ENCODE measurements around the gene UGT2B11. TPM values are rescaled to one million over a fixed set of nuclear protein-coding genes. Genes with fewer than 3 reads are reported as not detected.
"Not testable (repeated sequence)": the region's sequence is repeated elsewhere in the genome, so short reads cannot be mapped to it uniquely, and the experiment has no call there.

The UGT2B11 gene
- not detected for polyA plus RNA-seq (2012; ENCODE audit: missing spikeins)

DNA sequence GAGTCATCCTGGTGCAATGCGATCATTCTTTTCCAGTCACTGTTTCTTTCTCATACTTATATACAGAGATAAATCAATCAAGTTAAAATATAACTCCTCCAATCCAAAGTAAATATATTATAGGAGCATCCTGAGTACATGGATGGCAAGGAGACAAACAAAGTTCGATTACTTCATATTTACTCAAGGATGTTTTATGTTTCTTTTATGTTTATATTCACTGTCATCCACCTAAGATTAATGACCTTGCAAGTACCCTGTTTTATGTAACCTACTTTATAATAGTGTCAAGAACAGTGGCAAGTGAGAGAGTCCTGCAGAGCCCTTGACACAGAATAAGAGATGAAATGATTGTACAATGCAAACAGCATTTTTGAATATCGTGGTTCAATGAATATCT lies at the start of gene UGT2B11:
Gene UGT2B11, minus strand, starts transcription at position 33 of the 400 bp plus-strand sequence. Its CDS starts 26 bp downstream, at position 7.
- FAIRE-seq (no peak), DNase-seq (ENCODE audit: insufficient read length) (no peak)

DNA sequence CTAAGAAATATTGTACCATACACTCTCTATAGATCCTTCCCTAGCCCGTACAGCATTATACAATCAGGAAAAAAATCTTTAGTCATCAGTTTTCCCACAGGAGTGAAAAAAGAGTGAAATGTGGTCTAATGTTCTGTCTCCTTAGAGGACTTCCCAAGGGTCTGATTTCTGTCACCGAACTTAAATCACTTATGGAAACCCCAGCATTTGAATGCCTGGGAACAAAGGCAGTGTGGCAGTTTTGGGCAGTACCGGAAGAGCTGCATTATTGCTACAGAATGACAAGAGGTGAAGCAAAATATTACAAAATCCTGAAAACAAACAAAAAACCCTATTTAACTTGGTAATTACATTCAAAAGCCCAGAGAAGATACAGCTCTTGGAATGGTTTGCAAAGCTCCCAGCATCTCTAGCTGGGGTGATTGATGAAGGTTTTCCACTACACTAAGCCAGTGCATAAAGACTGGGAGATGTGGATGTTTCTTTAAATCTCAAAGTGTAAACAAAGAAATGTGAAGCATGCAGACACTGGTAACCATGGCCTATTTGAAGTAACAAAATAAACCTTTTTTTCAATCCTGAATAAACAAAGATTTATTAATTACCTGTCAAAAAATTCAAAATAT lies 38.7 kb upstream of the UGT2B11 start:
- not testable (repeated sequence) for FAIRE-seq; DNase-seq (ENCODE audit: insufficient read length)

More for the DNA sequence above, at the start of gene UGT2B11:
- TF ChIP-seq POLR2A (IDR thresholded peaks at IDR 0.05; ENCODE audit: low read depth, low read length): no peak
- no peak for TF ChIP-seq POLR2AphosphoS5 (IDR thresholded peaks at IDR 0.05; ENCODE audit: low read depth, low read length)
- TF ChIP-seq TAF1 (IDR thresholded peaks at IDR 0.05; ENCODE audit: borderline replicate concordance, low read depth, low read length): no peak

DNA sequence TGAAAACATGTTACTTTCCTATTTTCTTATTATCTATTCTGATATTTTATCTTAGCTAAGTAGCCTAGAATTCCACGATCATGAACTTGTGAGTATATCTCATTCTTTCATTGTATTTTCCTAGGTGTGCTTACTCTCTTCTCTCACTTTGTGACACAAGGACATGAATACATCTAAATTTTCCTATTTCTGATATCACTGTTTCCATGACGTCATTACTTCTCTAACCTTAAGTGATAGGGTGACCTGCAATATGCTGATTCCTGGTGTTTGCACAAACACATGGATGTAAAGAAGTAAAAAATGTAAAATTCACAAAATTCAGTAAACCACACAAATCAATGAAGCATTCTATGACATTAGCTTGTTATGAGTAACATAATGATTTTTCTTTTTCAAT lies 36.3 kb upstream of the UGT2B11 start:
- not testable (repeated sequence) for DNase-seq (ENCODE audit: insufficient read length); FAIRE-seq

DNA sequence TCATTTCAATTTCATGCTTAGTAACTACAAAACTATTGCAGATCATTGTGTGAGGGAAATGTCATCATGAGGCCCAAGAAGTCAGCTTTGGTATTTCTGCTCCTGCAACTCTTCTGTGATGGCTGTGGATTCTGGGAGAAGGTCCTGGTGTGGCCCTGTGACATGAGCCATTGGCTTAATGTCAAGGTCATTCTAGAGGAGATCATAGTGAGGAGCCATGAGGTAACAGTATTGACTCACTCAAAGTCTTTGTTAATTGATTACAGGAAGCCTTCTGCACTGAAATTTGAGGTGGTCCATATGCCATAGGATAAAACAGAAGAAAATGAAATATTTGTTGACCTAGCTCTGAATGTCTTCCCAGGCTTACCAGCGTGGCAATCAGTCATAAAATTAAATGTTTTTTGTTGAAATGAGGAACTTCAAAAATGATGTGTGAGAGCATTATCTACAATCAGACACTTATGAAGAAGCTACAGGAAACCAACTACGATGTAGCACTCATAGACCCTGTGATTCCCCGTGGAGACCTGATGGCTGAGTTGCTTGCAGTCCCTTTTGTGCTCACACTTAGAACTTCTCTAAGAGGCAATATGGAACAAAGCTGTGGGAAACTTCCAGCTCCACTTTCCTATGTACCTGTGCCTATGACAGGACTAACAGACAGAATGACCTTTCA lies 28.2 kb upstream of the UGT2B11 start:
- not testable (repeated sequence) for FAIRE-seq; DNase-seq (ENCODE audit: insufficient read length)

DNA sequence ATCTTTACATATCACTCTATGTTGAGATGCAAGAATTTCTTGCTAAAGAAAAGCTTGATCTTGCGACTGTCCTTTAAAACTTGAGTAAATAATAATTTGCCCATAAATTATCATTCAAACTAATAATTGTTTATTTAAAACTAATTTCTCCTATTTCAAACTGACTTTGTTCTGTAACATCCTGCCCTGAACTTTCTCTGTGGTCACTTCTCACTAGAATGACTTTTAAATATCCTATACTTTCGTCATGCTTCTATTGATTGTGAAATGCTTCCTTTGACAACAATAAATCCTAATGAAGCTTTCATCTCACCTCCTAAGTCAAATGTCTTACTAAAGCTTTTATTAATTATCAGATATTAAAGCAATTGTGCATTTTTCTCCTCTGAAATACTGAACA lies 27.2 kb upstream of the UGT2B11 start:
- DNase-seq (ENCODE audit: insufficient read length); FAIRE-seq: not testable (repeated sequence)

DNA sequence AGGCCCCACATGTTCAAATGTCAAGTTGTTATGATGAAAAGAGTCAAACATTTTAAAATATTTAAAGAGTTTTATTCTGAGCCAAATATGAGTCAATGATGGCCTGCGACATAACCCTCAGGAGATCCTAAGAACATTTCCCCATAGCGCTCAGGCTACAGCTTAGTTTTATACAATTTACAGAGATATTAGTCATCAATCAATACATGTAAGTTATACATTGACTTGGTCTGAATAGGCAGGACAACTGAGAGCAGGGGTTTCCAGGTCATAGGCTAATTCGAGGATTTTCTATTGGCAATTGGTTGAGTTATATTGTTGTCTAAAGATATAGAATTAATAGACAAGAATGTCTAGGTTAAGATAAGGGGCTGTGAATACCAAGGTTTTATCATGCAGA lies 26.2 kb upstream of the UGT2B11 start:
- not testable (repeated sequence) for FAIRE-seq; DNase-seq (ENCODE audit: insufficient read length)

DNA sequence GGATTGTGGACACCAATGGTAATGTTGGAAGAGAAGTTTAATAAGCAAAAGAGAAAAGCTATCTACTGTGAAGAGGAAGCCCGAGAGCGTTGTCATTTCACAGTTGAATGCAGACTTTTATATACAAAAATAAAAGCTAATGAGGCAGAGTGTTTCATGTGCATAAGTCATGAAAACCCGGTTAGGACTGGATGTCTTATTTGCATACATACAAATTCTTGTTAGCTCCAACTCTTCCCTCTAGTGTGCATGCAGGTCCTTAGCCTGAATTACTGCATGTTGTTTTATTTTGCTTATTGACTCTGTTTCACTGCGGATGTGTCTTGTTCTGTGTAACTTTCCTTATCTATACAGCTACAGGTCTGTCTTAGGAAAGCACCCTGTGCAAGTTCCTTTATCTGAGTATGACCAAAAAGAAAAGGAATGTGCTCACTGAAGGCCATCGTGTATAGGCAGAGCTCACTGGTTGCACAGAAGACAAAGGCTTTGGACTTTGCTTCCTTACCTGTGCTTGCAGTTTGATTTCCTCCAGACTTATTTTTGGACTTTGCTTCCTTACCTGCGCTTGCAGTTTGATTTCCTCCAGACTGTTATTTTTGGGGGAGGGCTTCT lies 25.1 kb upstream of the UGT2B11 start:
- FAIRE-seq (no peak), DNase-seq (ENCODE audit: insufficient read length) (no peak)
- TF ChIP-seq POLR2AphosphoS5 (IDR thresholded peaks at IDR 0.05; ENCODE audit: low read depth, low read length) (no peak), POLR2A (IDR thresholded peaks at IDR 0.05; ENCODE audit: low read depth, low read length) (no peak), TAF1 (IDR thresholded peaks at IDR 0.05; ENCODE audit: borderline replicate concordance, low read depth, low read length) (no peak)

DNA sequence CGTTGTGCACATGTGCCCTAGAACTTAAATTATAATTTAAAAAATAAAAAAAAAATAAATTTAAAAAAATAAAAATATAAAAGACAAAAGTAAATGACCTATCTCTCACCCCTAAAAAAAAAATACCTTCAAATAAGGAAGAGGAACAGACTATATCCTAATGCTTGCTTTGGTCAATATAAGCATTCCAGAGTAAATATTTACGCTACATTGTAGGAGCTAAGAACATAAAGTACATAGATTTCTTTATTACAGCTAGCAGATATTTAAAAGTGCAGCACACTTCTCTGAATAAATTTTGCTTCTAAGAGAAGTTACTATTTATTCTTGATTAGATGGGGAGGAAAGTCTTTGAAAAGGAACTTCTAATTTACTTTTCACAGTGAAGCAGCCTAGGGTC lies 24.5 kb upstream of the UGT2B11 start:
- FAIRE-seq: no peak
- TF ChIP-seq POLR2AphosphoS5 (IDR thresholded peaks at IDR 0.05; ENCODE audit: low read depth, low read length) (no peak), TAF1 (IDR thresholded peaks at IDR 0.05; ENCODE audit: borderline replicate concordance, low read depth, low read length) (no peak), POLR2A (IDR thresholded peaks at IDR 0.05; ENCODE audit: low read depth, low read length) (no peak)
- DNase-seq (ENCODE audit: insufficient read length): no peak

DNA sequence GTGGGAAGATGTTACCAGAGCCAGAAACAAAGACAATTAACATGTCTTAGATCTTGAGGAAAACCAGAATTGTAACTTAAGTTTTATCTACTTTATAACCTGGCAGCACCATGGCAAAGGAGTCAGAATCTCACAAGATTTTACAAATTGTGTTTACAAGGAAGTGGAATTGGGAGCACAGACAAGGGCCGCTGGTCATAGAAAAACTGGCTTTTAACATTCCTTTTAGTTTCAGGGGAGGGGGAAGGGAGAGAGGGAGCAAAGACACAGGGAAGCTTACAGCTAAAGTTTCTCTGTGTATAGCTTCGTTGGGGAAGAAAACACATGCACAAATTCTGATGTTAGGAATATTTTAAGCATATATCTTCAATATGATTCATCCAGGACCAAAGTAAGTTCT lies 10.3 kb upstream of the UGT2B11 start:
- TF ChIP-seq POLR2AphosphoS5 (IDR thresholded peaks at IDR 0.05; ENCODE audit: low read depth, low read length): no peak
- no peak for TF ChIP-seq POLR2A (IDR thresholded peaks at IDR 0.05; ENCODE audit: low read depth, low read length)
- TF ChIP-seq TAF1 (IDR thresholded peaks at IDR 0.05; ENCODE audit: borderline replicate concordance, low read depth, low read length): no peak
- FAIRE-seq: no peak
- DNase-seq (ENCODE audit: insufficient read length): no peak

DNA sequence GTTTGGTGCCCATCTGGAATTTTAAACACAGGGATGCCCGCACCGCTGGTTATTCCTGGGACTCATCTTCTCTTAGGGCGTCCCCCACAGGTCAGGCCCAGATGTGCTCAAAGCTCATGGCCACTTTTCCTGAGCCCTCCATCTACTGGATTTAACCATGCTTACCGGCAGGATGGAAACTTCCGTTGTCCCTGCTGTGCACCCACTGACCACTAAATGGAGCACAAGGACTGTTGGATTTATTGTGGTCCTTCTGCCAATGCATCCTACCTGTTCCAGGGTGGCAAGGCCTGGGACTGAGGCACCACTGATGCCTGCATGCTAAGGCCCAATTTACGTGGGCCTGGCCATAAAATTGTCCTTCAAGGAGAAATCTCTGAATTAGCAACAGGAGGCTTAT lies 8.7 kb upstream of the UGT2B11 start:
- FAIRE-seq; DNase-seq (ENCODE audit: insufficient read length): not testable (repeated sequence)

DNA sequence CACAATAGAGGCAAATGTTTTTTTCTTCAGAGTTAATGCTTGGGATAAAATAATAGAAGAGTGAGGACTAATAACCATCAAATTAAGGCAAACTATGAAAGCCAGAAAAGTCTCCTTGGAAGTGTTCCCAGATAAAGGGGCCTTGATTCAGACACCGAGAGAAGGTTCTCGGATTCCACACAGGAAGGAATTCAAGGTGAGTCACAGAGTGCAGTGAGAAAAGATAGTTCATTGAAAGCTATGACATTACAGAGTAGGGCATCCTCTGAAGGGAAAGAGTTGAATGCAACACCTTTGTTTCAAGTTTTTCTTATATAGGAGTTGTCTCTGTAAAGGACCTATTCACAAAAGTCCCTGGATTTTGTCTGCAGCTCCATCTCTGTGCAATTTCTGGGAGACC lies 3.9 kb upstream of the UGT2B11 start:
- DNase-seq (ENCODE audit: insufficient read length); FAIRE-seq: not testable (repeated sequence)

DNA sequence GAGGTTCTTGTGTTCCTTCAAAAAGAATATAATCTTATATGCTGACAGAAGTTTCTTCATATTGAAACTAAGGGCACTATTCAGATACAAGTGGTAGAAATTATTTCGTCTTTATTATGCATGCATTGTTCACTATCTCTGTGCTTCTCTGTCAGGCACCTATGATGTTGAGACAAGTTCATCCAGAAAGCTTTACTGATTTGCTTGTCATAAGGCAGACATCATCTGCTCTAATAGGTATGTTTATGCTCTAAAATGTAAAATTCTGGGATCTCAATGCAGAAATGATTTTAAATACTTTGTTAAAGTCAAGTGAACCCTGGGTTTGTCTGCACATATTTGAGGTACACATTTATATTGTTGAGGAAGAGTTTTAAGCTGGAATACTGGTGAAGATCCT lies 3.6 kb downstream of the UGT2B11 start:
- no peak for DNase-seq (ENCODE audit: insufficient read length)
- TF ChIP-seq POLR2AphosphoS5 (IDR thresholded peaks at IDR 0.05; ENCODE audit: low read depth, low read length) (no peak), POLR2A (IDR thresholded peaks at IDR 0.05; ENCODE audit: low read depth, low read length) (no peak), TAF1 (IDR thresholded peaks at IDR 0.05; ENCODE audit: borderline replicate concordance, low read depth, low read length) (no peak)
- no peak for FAIRE-seq

DNA sequence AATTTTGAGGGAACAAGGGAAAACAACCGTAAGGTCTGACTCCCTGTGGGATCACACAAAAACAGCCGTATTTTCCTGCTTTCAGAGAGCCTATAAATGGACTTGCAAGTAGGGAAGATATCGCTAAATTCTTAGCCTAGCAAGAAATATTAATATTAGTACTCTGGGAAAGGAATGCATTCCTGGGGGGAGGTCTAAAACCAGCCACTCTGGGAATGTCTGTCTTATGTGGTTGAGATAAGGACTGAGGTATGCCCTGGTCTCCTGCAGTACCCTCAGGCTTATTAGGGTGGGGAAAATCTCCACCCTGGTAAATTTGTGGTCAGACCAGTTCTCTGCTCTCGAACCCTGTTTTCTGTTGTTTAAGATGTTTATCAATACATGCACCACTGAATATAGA lies 16.0 kb downstream of the UGT2B11 start:
- DNase-seq (ENCODE audit: insufficient read length); FAIRE-seq: not testable (repeated sequence)
